SK-N-SH (cell line): ENCODE measurements around the gene TTC28. TPM values are rescaled to one million over a fixed set of nuclear protein-coding genes. Genes with fewer than 3 reads are reported as not detected.

Experiments
- CTCF ChIA-PET: fragments of 300-600, 350-600 bp; formaldehyde crosslinking; extraction: SDS; loops from one replicate; lab custom pipeline; 2021; lab: Yijun Ruan, JAX
- POLR2A ChIA-PET: fragments of 350-600 bp; sonication (Branson Sonifier 250); formaldehyde crosslinking; extraction: SDS; loops from one replicate; lab custom pipeline; 2020; ENCODE audit warnings: antibody characterized with exemption, inconsistent platforms; lab: Yijun Ruan, JAX
- DNase-seq: peaks from one replicate; pipeline ENCODE4 v3.0.0; 2012
- H2AFZ ChIP-seq: fragments of 200-600 bp; sonication (generic); 2 replicates; pipeline ENCODE4 v1.8.1; 2016; ENCODE audit warnings: antibody characterized with exemption, mild to moderate bottlenecking, low read depth
- H3F3A ChIP-seq: fragments of 200-600 bp; sonication (generic); replicated peaks from 2 replicates; pipeline ENCODE3; 2016; ENCODE audit warnings: antibody characterized with exemption, mild to moderate bottlenecking; ENCODE audit not compliant: insufficient read depth
- H3K27ac ChIP-seq, 2 experiments: fragments of 200-500 bp in 1 of 2; fragments of 200-600 bp in 1 of 2; sonication (Bioruptor generic) in 1 of 2; sonication (generic), shearing (Covaris generic) in 1 of 2; 2 replicates each; pipeline versions ENCODE4 v1.5.1 to v1.6.1; 2014 to 2016; ENCODE audit warnings: low read depth in 2 of 2, inconsistent platforms in 1 of 2, low read length in 1 of 2, mild to moderate bottlenecking in 1 of 2, mixed read lengths in 1 of 2
- H3K27me3 ChIP-seq: fragments of 200-600 bp; sonication (generic), shearing (Covaris generic); 2 replicates; pipeline ENCODE4 v1.6.1; 2016; ENCODE audit warnings: mixed run types; ENCODE audit not compliant: insufficient read depth
- H3K36me3 ChIP-seq, 2 experiments: fragments of 200-500 bp in 1 of 2; fragments of 200-600 bp in 1 of 2; sonication (Bioruptor generic) in 1 of 2; sonication (generic) in 1 of 2; replicated peaks in 1 of 2; 2 replicates each; pipeline versions ENCODE3 to v1.5.1; 2014 to 2016; ENCODE audit warnings: low read length in 1 of 2, mild to moderate bottlenecking in 1 of 2; ENCODE audit not compliant: insufficient read depth in 2 of 2, control insufficient read depth in 1 of 2
- H3K4me1 ChIP-seq, 2 experiments: fragments of 200-500 bp in 1 of 2; fragments of 200-600 bp in 1 of 2; sonication (Bioruptor generic) in 1 of 2; sonication (generic), shearing (Covaris generic) in 1 of 2; 2 replicates each; pipeline versions ENCODE4 v1.5.1 to v1.6.1; 2014 to 2016; ENCODE audit warnings: low read depth in 1 of 2, low read length in 1 of 2, mixed run types in 1 of 2; ENCODE audit not compliant: insufficient read depth in 2 of 2, control insufficient read depth in 1 of 2
- H3K4me2 ChIP-seq: fragments of 200-600 bp; sonication (generic), shearing (Covaris generic); 2 replicates; pipeline ENCODE4 v1.6.1; 2017; ENCODE audit warnings: mixed run types
- H3K4me3 ChIP-seq, 2 experiments: fragments of 200-500 bp in 1 of 2; fragments of 200-600 bp in 1 of 2; sonication (Bioruptor generic) in 1 of 2; sonication (generic), shearing (Covaris generic) in 1 of 2; 2 replicates each; pipeline versions ENCODE4 v1.5.1 to v1.8.1; 2014 to 2016; ENCODE audit warnings: low read depth in 2 of 2, inconsistent platforms in 1 of 2, low read length in 1 of 2, mild to moderate bottlenecking in 1 of 2, mixed read lengths in 1 of 2, moderate library complexity in 1 of 2
- H3K79me2 ChIP-seq: fragments of 200-600 bp; sonication (generic); 2 replicates; pipeline ENCODE4 v1.8.1; 2017; ENCODE audit warnings: mild to moderate bottlenecking; ENCODE audit not compliant: insufficient read depth
- H3K9ac ChIP-seq: fragments of 200-600 bp; sonication (generic); 2 replicates; pipeline ENCODE4 v1.6.1; 2017; ENCODE audit warnings: mixed run types
- H3K9me2 ChIP-seq: fragments of 200-600 bp; sonication (generic); 2 replicates; pipeline ENCODE4 v1.6.1; 2017; ENCODE audit warnings: mixed run types
- H3K9me3 ChIP-seq: fragments of 200-600 bp; sonication (generic); 2 replicates; pipeline ENCODE4 v1.6.1; 2017; ENCODE audit warnings: mixed run types, mild to moderate bottlenecking, moderate library complexity
- H4K20me1 ChIP-seq: fragments of 200-600 bp; sonication (generic); 2 replicates; pipeline ENCODE4 v1.6.1; 2017; ENCODE audit warnings: mild to moderate bottlenecking, mixed run types; ENCODE audit not compliant: insufficient read depth
- CHD2 ChIP-seq: fragments of 150-350 bp; IDR thresholded peaks from 2 replicates; pipeline ENCODE4 v1.6.1; 2018; ENCODE audit warnings: low read length; ENCODE audit not compliant: partially characterized antibody
- EZH2phosphoT487 ChIP-seq: fragments of 200-600 bp; sonication (generic); IDR thresholded peaks from 2 replicates; pipeline ENCODE4 v1.6.1; 2017; ENCODE audit warnings: low read depth, mixed run types, mild to moderate bottlenecking, antibody characterized with exemption, moderate library complexity, borderline replicate concordance
- JUND ChIP-seq: IDR thresholded peaks from 2 replicates; pipeline ENCODE4 v1.4.0; 2012
- RCOR1 ChIP-seq: fragments of 150-350 bp; IDR thresholded peaks from 2 replicates; pipeline ENCODE4 v1.6.1; 2017; ENCODE audit warnings: antibody characterized with exemption, low read length
- SMC3 ChIP-seq: IDR thresholded peaks from 2 replicates; pipeline ENCODE4 v1.6.1; 2012; ENCODE audit warnings: low read depth, low read length, improper control_type of control experiment
- TAF1 ChIP-seq: IDR thresholded peaks from 2 replicates; pipeline ENCODE4 v1.6.1; 2012; ENCODE audit warnings: low read depth, mild to moderate bottlenecking, low read length, moderate library complexity, borderline replicate concordance
- TCF12 ChIP-seq: IDR thresholded peaks from 2 replicates; pipeline ENCODE4 v1.4.0; 2012
- TEAD4 ChIP-seq: IDR thresholded peaks from 2 replicates; pipeline ENCODE4 v1.4.0; 2012; ENCODE audit warnings: mild to moderate bottlenecking, borderline replicate concordance; ENCODE audit not compliant: insufficient read depth
- WGBS: methylation state at CpG from one replicate; pipeline ENCODE4 v1.1.6; 2017; ENCODE audit warnings: low lambda C conversion rate; 5-methylcytosine and 5-hydroxymethylcytosine counted together
- polyA plus RNA-seq, 3 experiments: library from polyadenylated mRNA; depleted of rRNA; stranded (reverse); fragments of >200 nt; gene quantifications; 2 replicates each; pipeline ENCODE4 v1.2.3, GENCODE V29; 2012
- TF ChIP-seq, protein P1 (sequence below): fragments of 200-600 bp; sonication (generic); IDR thresholded peaks from 2 replicates; pipeline ENCODE4 v1.6.1; 2017; ENCODE audit warnings: antibody characterized with exemption, mild to moderate bottlenecking, moderate library complexity
- TF ChIP-seq, protein P2 (sequence below): IDR thresholded peaks from 2 replicates; pipeline ENCODE4 v1.4.0; 2012; ENCODE audit warnings: low read depth, borderline replicate concordance
- TF ChIP-seq, protein P3 (sequence below): IDR thresholded peaks from 2 replicates; pipeline ENCODE4 v1.6.1; 2012; ENCODE audit warnings: mild to moderate bottlenecking, low read depth, low read length, moderate library complexity

Gene TTC28
- polyA plus RNA-seq, 1 of the 3 experiments (the other 2 are of a cell fraction): 5.9 TPM

DNA sequence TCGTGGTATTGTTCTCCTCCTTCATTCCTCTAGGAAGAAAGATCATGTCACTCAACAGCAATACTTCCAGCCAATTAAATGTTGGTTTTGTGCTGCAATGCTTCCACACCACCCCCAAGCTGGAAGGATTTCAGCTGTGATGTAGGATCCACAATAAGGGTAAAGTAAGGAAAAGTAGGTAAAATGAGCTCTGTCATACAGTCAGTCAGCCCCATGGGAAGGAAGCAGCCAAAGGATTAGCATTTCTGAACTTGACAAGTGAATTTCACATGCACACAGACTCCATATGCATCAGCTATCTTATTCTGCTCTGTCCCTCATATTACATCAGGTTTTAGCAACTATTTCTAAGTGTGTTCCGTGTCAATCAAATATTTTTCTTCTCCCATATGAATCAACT is 197.9 kb downstream of the TTC28 start:
- Histone ChIP-seq H3K27ac (no peak overlapping the region), H2AFZ (no peak overlapping the region), H3K9me3 (no peaks in the 10 kb centered on the region), H3K4me3 (no peak overlapping the region), H3K27me3 (no peaks in the 10 kb centered on the region), H3K79me2 (no peaks in the 10 kb centered on the region), H3K36me3 (no peaks in the 10 kb centered on the region), H3K9ac (no peak overlapping the region), H4K20me1 (no peaks in the 10 kb centered on the region), H3K4me1 (no peaks in the 10 kb centered on the region; a peak in 2 of 4 replicates), H3F3A (no peaks in the 10 kb centered on the region), H3K9me2 (no peaks in the 10 kb centered on the region), H3K4me2 (no peak overlapping the region)
- 95% methylated on average over 2 of the region's 2 CpGs for WGBS
- DNase-seq: no peak
- TF ChIP-seq, protein P1, sequence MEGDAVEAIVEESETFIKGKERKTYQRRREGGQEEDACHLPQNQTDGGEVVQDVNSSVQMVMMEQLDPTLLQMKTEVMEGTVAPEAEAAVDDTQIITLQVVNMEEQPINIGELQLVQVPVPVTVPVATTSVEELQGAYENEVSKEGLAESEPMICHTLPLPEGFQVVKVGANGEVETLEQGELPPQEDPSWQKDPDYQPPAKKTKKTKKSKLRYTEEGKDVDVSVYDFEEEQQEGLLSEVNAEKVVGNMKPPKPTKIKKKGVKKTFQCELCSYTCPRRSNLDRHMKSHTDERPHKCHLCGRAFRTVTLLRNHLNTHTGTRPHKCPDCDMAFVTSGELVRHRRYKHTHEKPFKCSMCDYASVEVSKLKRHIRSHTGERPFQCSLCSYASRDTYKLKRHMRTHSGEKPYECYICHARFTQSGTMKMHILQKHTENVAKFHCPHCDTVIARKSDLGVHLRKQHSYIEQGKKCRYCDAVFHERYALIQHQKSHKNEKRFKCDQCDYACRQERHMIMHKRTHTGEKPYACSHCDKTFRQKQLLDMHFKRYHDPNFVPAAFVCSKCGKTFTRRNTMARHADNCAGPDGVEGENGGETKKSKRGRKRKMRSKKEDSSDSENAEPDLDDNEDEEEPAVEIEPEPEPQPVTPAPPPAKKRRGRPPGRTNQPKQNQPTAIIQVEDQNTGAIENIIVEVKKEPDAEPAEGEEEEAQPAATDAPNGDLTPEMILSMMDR: no peak
- TF ChIP-seq TCF12 (no peak), JUND (no peak), SMC3 (no peak), TEAD4 (no peak), CHD2 (no peak)
- TF ChIP-seq, protein P2, sequence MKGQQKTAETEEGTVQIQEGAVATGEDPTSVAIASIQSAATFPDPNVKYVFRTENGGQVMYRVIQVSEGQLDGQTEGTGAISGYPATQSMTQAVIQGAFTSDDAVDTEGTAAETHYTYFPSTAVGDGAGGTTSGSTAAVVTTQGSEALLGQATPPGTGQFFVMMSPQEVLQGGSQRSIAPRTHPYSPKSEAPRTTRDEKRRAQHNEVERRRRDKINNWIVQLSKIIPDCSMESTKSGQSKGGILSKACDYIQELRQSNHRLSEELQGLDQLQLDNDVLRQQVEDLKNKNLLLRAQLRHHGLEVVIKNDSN: no peak
- TF ChIP-seq, protein P3, sequence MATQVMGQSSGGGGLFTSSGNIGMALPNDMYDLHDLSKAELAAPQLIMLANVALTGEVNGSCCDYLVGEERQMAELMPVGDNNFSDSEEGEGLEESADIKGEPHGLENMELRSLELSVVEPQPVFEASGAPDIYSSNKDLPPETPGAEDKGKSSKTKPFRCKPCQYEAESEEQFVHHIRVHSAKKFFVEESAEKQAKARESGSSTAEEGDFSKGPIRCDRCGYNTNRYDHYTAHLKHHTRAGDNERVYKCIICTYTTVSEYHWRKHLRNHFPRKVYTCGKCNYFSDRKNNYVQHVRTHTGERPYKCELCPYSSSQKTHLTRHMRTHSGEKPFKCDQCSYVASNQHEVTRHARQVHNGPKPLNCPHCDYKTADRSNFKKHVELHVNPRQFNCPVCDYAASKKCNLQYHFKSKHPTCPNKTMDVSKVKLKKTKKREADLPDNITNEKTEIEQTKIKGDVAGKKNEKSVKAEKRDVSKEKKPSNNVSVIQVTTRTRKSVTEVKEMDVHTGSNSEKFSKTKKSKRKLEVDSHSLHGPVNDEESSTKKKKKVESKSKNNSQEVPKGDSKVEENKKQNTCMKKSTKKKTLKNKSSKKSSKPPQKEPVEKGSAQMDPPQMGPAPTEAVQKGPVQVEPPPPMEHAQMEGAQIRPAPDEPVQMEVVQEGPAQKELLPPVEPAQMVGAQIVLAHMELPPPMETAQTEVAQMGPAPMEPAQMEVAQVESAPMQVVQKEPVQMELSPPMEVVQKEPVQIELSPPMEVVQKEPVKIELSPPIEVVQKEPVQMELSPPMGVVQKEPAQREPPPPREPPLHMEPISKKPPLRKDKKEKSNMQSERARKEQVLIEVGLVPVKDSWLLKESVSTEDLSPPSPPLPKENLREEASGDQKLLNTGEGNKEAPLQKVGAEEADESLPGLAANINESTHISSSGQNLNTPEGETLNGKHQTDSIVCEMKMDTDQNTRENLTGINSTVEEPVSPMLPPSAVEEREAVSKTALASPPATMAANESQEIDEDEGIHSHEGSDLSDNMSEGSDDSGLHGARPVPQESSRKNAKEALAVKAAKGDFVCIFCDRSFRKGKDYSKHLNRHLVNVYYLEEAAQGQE: no peak
- ChIA-PET POLR2A (no interaction called here), CTCF (interaction anchor here (1.5 to 1.6 kb wide), 2 partner anchors 8 to 24 kb away, joined by 3 to 4 read pairs; no protein-coding TSS in a partner anchor)

DNA sequence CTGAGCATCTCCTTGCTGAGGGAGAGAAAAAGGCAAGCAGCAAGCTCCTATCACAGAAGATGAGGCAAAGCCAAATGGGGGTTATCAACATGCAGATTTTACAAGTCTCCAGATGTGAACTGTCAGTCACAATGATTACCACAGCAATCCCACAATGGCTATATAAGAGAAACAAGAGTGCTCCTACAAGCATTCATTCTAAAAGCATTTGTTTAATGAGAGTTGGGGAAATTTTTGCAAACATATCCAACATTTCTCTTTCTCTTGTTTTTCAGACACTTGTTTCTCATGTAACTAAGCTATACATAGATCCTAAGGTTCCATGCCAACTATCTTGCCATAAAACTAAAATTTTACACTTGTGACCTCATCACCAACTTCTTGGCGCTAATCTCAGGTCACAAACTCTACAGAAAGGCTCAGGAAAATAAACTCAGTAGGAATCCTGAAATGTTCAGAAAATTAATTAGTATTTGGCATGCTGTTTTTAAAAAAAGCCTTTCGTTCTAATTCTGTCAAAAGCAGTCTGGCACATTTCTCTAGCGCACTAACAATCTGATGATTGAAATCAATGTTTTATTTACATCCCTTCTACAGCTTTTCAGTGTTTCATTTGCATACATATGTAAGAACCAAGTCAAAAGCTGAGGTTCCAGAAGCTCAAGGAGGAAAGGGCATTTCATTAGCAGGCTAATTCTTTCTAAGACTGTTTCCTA is 199.5 kb downstream of the TTC28 start:
- ChIA-PET POLR2A (no interaction called here), CTCF (interaction anchor here (1.2 kb wide), 1 partner anchor 35 kb away, joined by 4 read pairs; no protein-coding TSS in a partner anchor)
- H3K36me3 ChIP-seq: peaks cover 0 to 3% of the 10 kb centered on the region in 2 experiments
- no peaks in the 10 kb centered on the region for H3K9me3 ChIP-seq
- DNase-seq: peak; percentile 6
- H3K27me3 ChIP-seq: no peaks in the 10 kb centered on the region
- no peak overlapping the region for H3K27ac ChIP-seq
- no peaks in the 10 kb centered on the region; a peak in 2 of 4 replicates for H3K4me1 ChIP-seq
- TF ChIP-seq RCOR1: no peak
- no peak for TF ChIP-seq TCF12
- no peak for TF ChIP-seq TAF1
- no peak for TF ChIP-seq EZH2phosphoT487
- no peak overlapping the region for H3K9ac ChIP-seq
- no peak overlapping the region for H2AFZ ChIP-seq
- H3K4me2 ChIP-seq: no peak overlapping the region
- H3K4me3 ChIP-seq: no peak overlapping the region
- H3K9me2 ChIP-seq: no peaks in the 10 kb centered on the region
- no peaks in the 10 kb centered on the region for H3K79me2 ChIP-seq
- no peaks in the 10 kb centered on the region for H3F3A ChIP-seq
- WGBS: 95% methylated on average over 3 of the region's 3 CpGs
- no peaks in the 10 kb centered on the region for H4K20me1 ChIP-seq
